Heart left ventricle (tissue), 16 donors: ENCODE measurements around the gene DCTN1. TPM values are rescaled to one million over a fixed set of nuclear protein-coding genes. Genes with fewer than 3 reads are reported as not detected.

Experiments used
- ATAC-seq, 4 donors: fragments of 200-7000 bp; cut with Tn5 transposase; one replicate each; pipeline ENCODE4 v1.9.1; 2020 to 2022; ENCODE audit warnings: moderate library complexity in 4 of 4, mild to moderate bottlenecking in 3 of 4, moderate number of reproducible peaks in 1 of 4
- DNase-seq, 5 donors: peaks; one replicate each; pipeline ENCODE4 v3.0.0-alpha.2; 2020
- H3K27ac ChIP-seq, 12 donors: fragments of 200-600 bp; sonication (generic) in 4 of 12; one replicate each; pipeline versions ENCODE4 v1.5.0 to v1.8.0; 2016 to 2022; ENCODE audit warnings: mild to moderate bottlenecking in 2 of 12
- H3K27me3 ChIP-seq, 9 donors: fragments of 200-600 bp; sonication (generic) in 2 of 9; one replicate each; pipeline versions ENCODE4 v1.5.1 to v1.8.0; 2016 to 2022; ENCODE audit warnings: mild to moderate bottlenecking in 3 of 9
- H3K36me3 ChIP-seq, 9 donors: fragments of 200-600 bp; sonication (generic) in 2 of 9; one replicate each; pipeline versions ENCODE4 v1.5.0 to v1.8.0; 2018 to 2022; ENCODE audit warnings: mild to moderate bottlenecking in 2 of 9
- H3K4me1 ChIP-seq, 12 donors: fragments of 200-600 bp; sonication (generic) in 4 of 12; one replicate each; pipeline versions ENCODE4 v1.5.0 to v1.8.0; 2016 to 2022; ENCODE audit warnings: mild to moderate bottlenecking in 3 of 12
- H3K4me3 ChIP-seq, 12 donors: fragments of 200-600 bp; sonication (generic) in 4 of 12; one replicate each; pipeline versions ENCODE4 v1.5.0 to v1.8.0; 2017 to 2022; ENCODE audit warnings: mild to moderate bottlenecking in 9 of 12, moderate library complexity in 4 of 12
- H3K9me3 ChIP-seq, 12 donors: fragments of 200-600 bp; sonication (generic) in 4 of 12; one replicate each; pipeline versions ENCODE4 v1.5.0 to v1.8.0; 2016 to 2022; ENCODE audit warnings: mild to moderate bottlenecking in 1 of 12
- CTCF ChIP-seq, 12 donors: fragments of 200-600 bp; sonication (generic) in 4 of 12; IDR thresholded peaks; one replicate each; pipeline versions ENCODE4 v1.5.0 to v1.8.0; 2018 to 2022; ENCODE audit warnings: antibody characterized with exemption in 12 of 12, mild to moderate bottlenecking in 5 of 12
- POLR2A ChIP-seq, 2 donors: fragments of 450-650 bp; IDR thresholded peaks; one replicate each; pipeline ENCODE4 v1.6.1; 2017; ENCODE audit warnings: antibody characterized with exemption in 2 of 2, mild to moderate bottlenecking in 2 of 2, moderate library complexity in 2 of 2
- WGBS, 4 donors: extraction: QIAGEN DNeasy Blood & Tissue Kit in 2 of 4; methylation state at CpG; one replicate each; pipeline versions ENCODE4 v1.1.5 to v1.1.7; 2013 to 2018; 5-methylcytosine and 5-hydroxymethylcytosine counted together
- intact Hi-C, 10 donors: fragments of 100-400 bp; cut with DNase I; formaldehyde crosslinking; loops; one replicate each; pipeline versions ENCODE4 v1.11.1 to v1.14.2; 2022
- polyA plus RNA-seq, 2 donors: library from polyadenylated mRNA; stranded (reverse); fragments of 200-250 nt; gene quantifications; one replicate each; pipeline ENCODE4 v1.2.3, GENCODE V29; 2013
- total RNA-seq, 9 donors: library from RNA; depleted of rRNA in 2 of 9; stranded (reverse); fragments of >200 nt in 2 of 9; fragmentation: NEBNext Ultra II Directional in 3 of 9; extraction: Animal tissue kit (Norgen Biotek cat#: 25700) in 3 of 9; gene quantifications; one replicate each; pipeline versions ENCODE4 v1.1.0 to v1.2.4, GENCODE V29; 2016 to 2023
- donor health status: ischemic (EF 13 %, LVEDD 7.1; RV severe dilation, severe dysfunction).
- donor health status: healthy with polysubstance abuse.
- donor health status: DM: no; HTN: yes; CAD: no.
- donor health status: DM: no; HTN: no; CAD: no.
- donor health status: ischemic (EF 25% LVEDD 6.9; RV normal size, moderate dysfunction).
- donor health status: ischemic (EF 25% LVEDD 5.7; RV mildly dilated, moderate dysfunction).
- donor health status: healthy.
- donor health status: DM: yes; HTN: yes; CAD: no.
- donor health status: ischemic (EF 35%, LVEDD 5.7; RV mildly dilated, moderate dysfunction).
- donor health status: nonischemic (EF 11% LVEDD 7.7; RV severe dilation, severe dysfunction).
- donor health status: DM: yes; HTN: yes; CAD: no.
- donor health status: PGD.
- donor health status: ischemic (EF 29% LVEDD 5.4; RV normal size, mild dysfunction).
- donor health status: nonischemic (EF 23%, LVEDD 6.1; RV moderate dilation, normal function).

DCTN1 gene
- total and polyA plus RNA-seq, 11 donors: 129 to 376 (median 187) TPM

- no peak for ATAC-seq
Observed at GRCh38 chr2:74387346-74387745, 7.2 kb upstream of the DCTN1 start.

GRCh38 chr2:74385396-74385795 is 5.3 kb upstream of the DCTN1 start:
- DNase-seq: no peak
- no peaks in the 10 kb centered on the region for H3K27me3 ChIP-seq
- peak in 1 of 4 donors; percentile 42 for ATAC-seq
- H3K27ac ChIP-seq: peak overlapping the region in 1 of 12 donors; percentile 33
- WGBS, 4 donors: 68 to 82% (median 78%) methylated on average over 8 of the region's 8 CpGs
- TF ChIP-seq POLR2A (IDR thresholded peaks at IDR 0.05) (no peak), CTCF (IDR thresholded peaks at IDR 0.05) (no peak)
- H3K9me3 ChIP-seq: no peaks in the 10 kb centered on the region
- H3K36me3 ChIP-seq: peaks cover 0 to 13% (median 2%) of the 10 kb centered on the region in 9 donors
- intact Hi-C loops: loop anchor here in 1 of 10 donors (5.0 kb wide), 1 partner anchor 53 kb away; no protein-coding TSS in a partner anchor
- H3K4me3 ChIP-seq: no peak overlapping the region
- H3K4me1 ChIP-seq: peaks cover 2 to 100% (median 79%) of the 10 kb centered on the region in 12 donors

More at GRCh38 chr2:74387346-74387745, 7.2 kb upstream of the DCTN1 start:
- peaks cover 0 to 13% (median 2%) of the 10 kb centered on the region in 9 donors for H3K36me3 ChIP-seq
- intact Hi-C loops: loop anchor here in 1 of 10 donors (5.0 kb wide), 1 partner anchor 55 kb away; no protein-coding TSS in a partner anchor
- peaks cover 2 to 91% (median 74%) of the 10 kb centered on the region in 12 donors for H3K4me1 ChIP-seq
- peak overlapping the region in 10 of 12 donors; percentile 24 to 69 (median 56) for H3K27ac ChIP-seq
- no peaks in the 10 kb centered on the region for H3K27me3 ChIP-seq
- DNase-seq: no peak
- TF ChIP-seq CTCF (IDR thresholded peaks at IDR 0.05) (no peak), POLR2A (IDR thresholded peaks at IDR 0.05) (no peak)
- H3K4me3 ChIP-seq: no peak overlapping the region
- 53 to 81% (median 64%) methylated on average over 1 of the region's 1 CpG for whole genome bisulfite sequencing, 4 donors
- no peaks in the 10 kb centered on the region for H3K9me3 ChIP-seq

- no peak for TF ChIP-seq POLR2A (IDR thresholded peaks at IDR 0.05)
- TF ChIP-seq CTCF (IDR thresholded peaks at IDR 0.05): no peak
- intact Hi-C loops: no loop called here
- DNase-seq (no peak), ATAC-seq (no peak)
- WGBS, 4 donors: 47 to 62% (median 56%) methylated on average over 3 of the region's 3 CpGs
- no peaks in the 10 kb centered on the region for H3K9me3 ChIP-seq
- peaks cover 2 to 100% (median 79%) of the 10 kb centered on the region in 12 donors for H3K4me1 ChIP-seq
- H3K27me3 ChIP-seq: no peaks in the 10 kb centered on the region
- H3K36me3 ChIP-seq: peaks cover 0 to 13% (median 2%) of the 10 kb centered on the region in 9 donors
- no peak overlapping the region for H3K4me3 ChIP-seq
- peak overlapping the region in 7 of 12 donors; percentile 3 to 43 (median 32) for H3K27ac ChIP-seq
Observed at GRCh38 chr2:74384051-74384450, 3.9 kb upstream of the DCTN1 start.

DNA sequence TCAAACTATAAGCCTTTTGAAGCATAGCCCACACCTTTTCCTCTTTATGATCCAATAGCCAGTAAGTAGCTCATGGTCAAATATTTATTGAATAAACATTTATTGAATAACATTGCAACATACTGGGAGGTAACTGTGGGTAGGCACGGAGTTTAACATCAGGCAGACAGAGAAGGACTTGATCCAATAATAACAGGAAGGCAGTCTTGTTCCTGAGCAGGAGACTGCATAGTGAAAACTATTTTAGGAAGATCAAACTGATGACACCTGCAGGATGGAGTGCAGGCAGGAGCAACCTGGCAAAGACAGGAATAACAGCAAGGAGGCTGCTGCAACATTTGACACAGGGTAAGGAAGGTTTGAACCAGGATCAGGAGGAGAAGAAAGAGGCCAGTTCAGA is 3.1 kb upstream of the DCTN1 start:
- DNase-seq (no peak), ATAC-seq (peak in 3 of 4 donors; percentile 12 to 43 (median 19))
- Histone ChIP-seq H3K9me3 (no peaks in the 10 kb centered on the region), H3K4me1 (peaks cover 2 to 98% (median 80%) of the 10 kb centered on the region in 12 donors), H3K27me3 (no peaks in the 10 kb centered on the region), H3K36me3 (peaks cover 0 to 17% (median 2%) of the 10 kb centered on the region in 9 donors), H3K4me3 (no peak overlapping the region), H3K27ac (peak overlapping the region in 9 of 12 donors; percentile 17 to 43 (median 35))
- intact Hi-C loops: no loop called here
- WGBS, 4 donors: 7 to 13% (median 10%) methylated on average over 1 of the region's 1 CpG
- no peak for TF ChIP-seq CTCF (IDR thresholded peaks at IDR 0.05)
- TF ChIP-seq POLR2A (IDR thresholded peaks at IDR 0.05): no peak
